AG04449 (cell line): ENCODE measurements around the gene RCL1.
A peak's percentile ranks its signal among the peaks of the same experiment; 100 is the strongest.
"Not testable (repeated sequence)": the region's sequence is repeated elsewhere in the genome, so short reads cannot be mapped to it uniquely, and the experiment has no call there.

Source experiments
- CTCF ChIA-PET: fragments of 350-600 bp; formaldehyde crosslinking; extraction: SDS; loops from one replicate; lab custom pipeline; 2021; ENCODE audit warnings: antibody characterized with exemption; lab: Yijun Ruan, JAX
- POLR2A ChIA-PET: fragments of 400-600, 350-600 bp; formaldehyde crosslinking; extraction: SDS; loops from one replicate; lab custom pipeline; 2020; ENCODE audit warnings: antibody characterized with exemption, inconsistent platforms; lab: Yijun Ruan, JAX
- DNase-seq: peaks from one replicate; pipeline ENCODE4 v3.0.0-alpha.2; 2010; ENCODE audit warnings: low read depth, low spot score
- H3K4me3 ChIP-seq: 2 replicates; pipeline ENCODE4 v1.5.1; 2011; ENCODE audit warnings: low read depth, mild to moderate bottlenecking, control low read depth, low read length
- CTCF ChIP-seq: IDR thresholded peaks from one replicate; pipeline ENCODE4 v1.5.1; 2011; ENCODE audit warnings: mild to moderate bottlenecking, moderate library complexity, low read length, control low read depth, inconsistent platforms; ENCODE audit not compliant: insufficient read depth; ENCODE audit errors: missing control alignments

The RCL1 gene

GRCh38 chr9:4792054-4792571 is 631 bp upstream of the RCL1 start:
- ChIA-PET POLR2A (interaction anchor here (1.0 to 1.7 kb wide), 2 partner anchors 46 to 193 kb away, joined by 4 to 9 read pairs; partner anchors contain the start of gene JAK2), CTCF (interaction anchor here (2.1 to 3.8 kb wide), 2 partner anchors 33 to 42 kb away, joined by 6 to 16 read pairs; no protein-coding TSS in a partner anchor)
- H3K4me3 ChIP-seq: peak overlapping the region; percentile 93
- TF ChIP-seq CTCF: no peak
- DNase-seq: no peak

GRCh38 chr9:4793459-4794395 is 983 bp downstream of the RCL1 start:
- TF ChIP-seq CTCF: no peak
- ChIA-PET POLR2A (interaction anchor here (0.6 to 1.7 kb wide), 2 partner anchors 89 to 191 kb away, joined by 4 to 9 read pairs; partner anchors contain the start of gene JAK2), CTCF (interaction anchor here (0.9 to 3.9 kb wide), 13 partner anchors 8 to 194 kb away, joined by 3 to 22 read pairs (median 6); no protein-coding TSS in a partner anchor)
- no peak for DNase-seq
- peak overlapping the region; percentile 93 for H3K4me3 ChIP-seq

- H3K4me3 ChIP-seq: no peak overlapping the region
- POLR2A ChIA-PET: no interaction called here
- CTCF ChIA-PET: interaction anchor here (1.0 to 3.9 kb wide), 6 partner anchors 14 to 193 kb away, joined by 3 to 22 read pairs (median 8); no protein-coding TSS in a partner anchor
- no peak for DNase-seq
- TF ChIP-seq CTCF: no peak
These were observed 1.9 kb downstream of the RCL1 start for GRCh38 chr9:4794691-4795090.

- DNase-seq, H3K4me3 ChIP-seq, POLR2A ChIA-PET: not testable (repeated sequence)
- CTCF ChIA-PET: interaction anchor here (1.9 to 3.9 kb wide), 4 partner anchors 13 to 192 kb away, joined by 11 to 27 read pairs (median 18); no protein-coding TSS in a partner anchor
These were observed 2.4 kb downstream of the RCL1 start for GRCh38 chr9:4795108-4795507.

GRCh38 chr9:4796530-4796929 is 3.8 kb downstream of the RCL1 start:
- DNase-seq: no peak
- ChIA-PET CTCF (interaction anchor here (0.6 to 3.7 kb wide), 20 partner anchors 8 to 417 kb away, joined by 3 to 27 read pairs (median 5); no protein-coding TSS in a partner anchor), POLR2A (no interaction called here)
- no peak for TF ChIP-seq CTCF
- H3K4me3 ChIP-seq: no peak overlapping the region

GRCh38 chr9:4796988-4797853 is 4.5 kb downstream of the RCL1 start:
- no peak overlapping the region for H3K4me3 ChIP-seq
- no peak for DNase-seq
- peak; percentile 66 for TF ChIP-seq CTCF
- POLR2A ChIA-PET: no interaction called here
- CTCF ChIA-PET: interaction anchor here (0.6 to 3.7 kb wide), 22 partner anchors 8 to 418 kb away, joined by 3 to 27 read pairs (median 5); no protein-coding TSS in a partner anchor
